LHCN-M2 (cell line): Measurements from ENCODE around the gene SPACA7. TPM values are rescaled to one million over a fixed set of nuclear protein-coding genes. Genes with fewer than 3 reads are reported as not detected.

Source experiments
- DNase-seq: peaks from one replicate; pipeline ENCODE4 v3.0.0-alpha.2; 2012; ENCODE audit warnings: low read depth
- total RNA-seq: library from RNA; depleted of rRNA; stranded (reverse); fragments of >200 nt; gene quantifications from 2 replicates; pipeline ENCODE4 v1.2.3, GENCODE V29; 2014

SPACA7 gene
- total RNA-seq, 1 experiment from 2014 or later: not detected

GRCh38 chr13:112447306-112447705 is 71.2 kb downstream of the SPACA7 start:
- DNase-seq: no peak

- no peak for DNase-seq
These were observed 71.8 kb downstream of the SPACA7 start for GRCh38 chr13:112447761-112448603.

GRCh38 chr13:112448621-112449544 is 72.7 kb downstream of the SPACA7 start:
- DNase-seq: no peak

- DNase-seq: no peak
These were observed 73.4 kb downstream of the SPACA7 start for GRCh38 chr13:112449545-112449930.

- DNase-seq: no peak
These were observed 74.2 kb downstream of the SPACA7 start for GRCh38 chr13:112450118-112450903.

- DNase-seq: no peak
These were observed 74.7 kb downstream of the SPACA7 start for GRCh38 chr13:112450904-112451240.

- no peak for DNase-seq
These were observed 75.6 kb downstream of the SPACA7 start for GRCh38 chr13:112451512-112452379.

GRCh38 chr13:112452380-112453206 is 76.4 kb downstream of the SPACA7 start:
- no peak for DNase-seq

GRCh38 chr13:112453207-112453829 is 77.2 kb downstream of the SPACA7 start:
- DNase-seq: no peak

GRCh38 chr13:112453874-112454647 is 77.9 kb downstream of the SPACA7 start:
- no peak for DNase-seq

- DNase-seq: no peak
These were observed 78.6 kb downstream of the SPACA7 start for GRCh38 chr13:112454648-112455334.

GRCh38 chr13:112455476-112456059 is 79.4 kb downstream of the SPACA7 start:
- no peak for DNase-seq

- no peak for DNase-seq
These were observed 80.2 kb downstream of the SPACA7 start for GRCh38 chr13:112456138-112457056.

- no peak for DNase-seq
These were observed 80.9 kb downstream of the SPACA7 start for GRCh38 chr13:112457081-112457480.

- DNase-seq: no peak
These were observed 81.3 kb downstream of the SPACA7 start for GRCh38 chr13:112457485-112457884.

GRCh38 chr13:112462408-112462807 is 86.3 kb downstream of the SPACA7 start:
- no peak for DNase-seq

- DNase-seq: no peak
These were observed 88.6 kb downstream of the SPACA7 start for GRCh38 chr13:112464720-112465119.
